Measurements from ENCODE around the gene RAB21. TPM values are rescaled to one million over a fixed set of nuclear protein-coding genes. Genes with fewer than 3 reads are reported as not detected.
A peak's percentile ranks its signal among the peaks of the same experiment; 100 is the strongest.

Gene RAB21
- total RNA-seq, 1 experiment from 2014 or later: 115 TPM

GRCh38 chr12:71768900-71769299 lies 14.2 kb downstream of the RAB21 start:
- no TSS peak for BruUV-seq (replicated peaks)
- Mint-ChIP-seq H3K27ac (ENCODE audit: unreplicated experiment) (no peak overlapping the region), H3K4me3 (ENCODE audit: low read depth, unreplicated experiment) (no peak overlapping the region), H3K27me3 (ENCODE audit: unreplicated experiment) (no peaks in the 10 kb centered on the region), H3K9me3 (ENCODE audit: low read depth, unreplicated experiment) (peaks cover 7% of the 10 kb centered on the region), H3K36me3 (ENCODE audit: insufficient read depth, unreplicated experiment) (peaks cover 26% of the 10 kb centered on the region), H3K4me1 (ENCODE audit: low read depth, unreplicated experiment) (peaks cover 8% of the 10 kb centered on the region)
- no peak for TF ChIP-seq CTCF (IDR thresholded peaks at IDR 0.05; ENCODE audit: unreplicated experiment)
- DNase-seq: no peak
- intact Hi-C loops (cut with micrococcal nuclease; ENCODE audit: unreplicated experiment): no loop called here
- CTCF ChIA-PET: no interaction called here

GRCh38 chr12:71771069-71771468 lies 16.4 kb downstream of the RAB21 start:
- no peak overlapping the region for H3K4me3 Mint-ChIP-seq (ENCODE audit: low read depth, unreplicated experiment)
- intact Hi-C loops (cut with micrococcal nuclease; ENCODE audit: unreplicated experiment): no loop called here
- H3K4me1 Mint-ChIP-seq (ENCODE audit: low read depth, unreplicated experiment): peaks cover 8% of the 10 kb centered on the region
- peaks cover 40% of the 10 kb centered on the region for H3K36me3 Mint-ChIP-seq (ENCODE audit: insufficient read depth, unreplicated experiment)
- no peak for TF ChIP-seq CTCF (IDR thresholded peaks at IDR 0.05; ENCODE audit: unreplicated experiment)
- CTCF ChIA-PET: no interaction called here
- TSS peak; percentile 2 for BruUV-seq (replicated peaks)
- no peak for DNase-seq
- H3K9me3 Mint-ChIP-seq (ENCODE audit: low read depth, unreplicated experiment): peaks cover 2% of the 10 kb centered on the region
- no peak overlapping the region for H3K27ac Mint-ChIP-seq (ENCODE audit: unreplicated experiment)
- H3K27me3 Mint-ChIP-seq (ENCODE audit: unreplicated experiment): no peaks in the 10 kb centered on the region

GRCh38 chr12:71772735-71773134 lies 18.1 kb downstream of the RAB21 start:
- Mint-ChIP-seq H3K4me1 (ENCODE audit: low read depth, unreplicated experiment) (peaks cover 8% of the 10 kb centered on the region), H3K4me3 (ENCODE audit: low read depth, unreplicated experiment) (no peak overlapping the region), H3K27ac (ENCODE audit: unreplicated experiment) (no peak overlapping the region), H3K27me3 (ENCODE audit: unreplicated experiment) (no peaks in the 10 kb centered on the region), H3K36me3 (ENCODE audit: insufficient read depth, unreplicated experiment) (peaks cover 41% of the 10 kb centered on the region), H3K9me3 (ENCODE audit: low read depth, unreplicated experiment) (no peaks in the 10 kb centered on the region)
- no peak for TF ChIP-seq CTCF (IDR thresholded peaks at IDR 0.05; ENCODE audit: unreplicated experiment)
- DNase-seq: no peak
- BruUV-seq (replicated peaks): no TSS peak
- intact Hi-C loops (cut with micrococcal nuclease; ENCODE audit: unreplicated experiment): no loop called here
- CTCF ChIA-PET: interaction anchor here (0.6 kb wide), 2 partner anchors 13 to 70 kb away, joined by 3 to 5 read pairs; no protein-coding TSS in a partner anchor

GRCh38 chr12:71780237-71780822 lies 25.7 kb downstream of the RAB21 start:
- peak overlapping the region; percentile 37 for H3K27ac Mint-ChIP-seq (ENCODE audit: unreplicated experiment)
- no peaks in the 10 kb centered on the region for H3K27me3 Mint-ChIP-seq (ENCODE audit: unreplicated experiment)
- no peaks in the 10 kb centered on the region for H3K4me1 Mint-ChIP-seq (ENCODE audit: low read depth, unreplicated experiment)
- BruUV-seq (replicated peaks): no TSS peak
- CTCF ChIA-PET: interaction anchor here (0.7 to 1.4 kb wide), 8 partner anchors 12 to 117 kb away, joined by 3 to 31 read pairs (median 4); partner anchors contain the start of genes RAB21 and ZFC3H1
- H3K9me3 Mint-ChIP-seq (ENCODE audit: low read depth, unreplicated experiment): no peaks in the 10 kb centered on the region
- peaks cover 32% of the 10 kb centered on the region for H3K36me3 Mint-ChIP-seq (ENCODE audit: insufficient read depth, unreplicated experiment)
- intact Hi-C loops (cut with micrococcal nuclease; ENCODE audit: unreplicated experiment): loop anchor here (1.0 kb wide), 4 partner anchors 61 to 158 kb away; partner anchors contain the start of gene TPH2
- peak; percentile 69 for TF ChIP-seq CTCF (IDR thresholded peaks at IDR 0.05; ENCODE audit: unreplicated experiment)
- DNase-seq: peak; percentile 66
- no peak overlapping the region for H3K4me3 Mint-ChIP-seq (ENCODE audit: low read depth, unreplicated experiment)

Data from Calu3 (cell line).